ENCODE data around the gene PAM.
"Not testable (repeated sequence)": the region's sequence is repeated elsewhere in the genome, so short reads cannot be mapped to it uniquely, and the experiment has no call there.

Gene PAM

DNA sequence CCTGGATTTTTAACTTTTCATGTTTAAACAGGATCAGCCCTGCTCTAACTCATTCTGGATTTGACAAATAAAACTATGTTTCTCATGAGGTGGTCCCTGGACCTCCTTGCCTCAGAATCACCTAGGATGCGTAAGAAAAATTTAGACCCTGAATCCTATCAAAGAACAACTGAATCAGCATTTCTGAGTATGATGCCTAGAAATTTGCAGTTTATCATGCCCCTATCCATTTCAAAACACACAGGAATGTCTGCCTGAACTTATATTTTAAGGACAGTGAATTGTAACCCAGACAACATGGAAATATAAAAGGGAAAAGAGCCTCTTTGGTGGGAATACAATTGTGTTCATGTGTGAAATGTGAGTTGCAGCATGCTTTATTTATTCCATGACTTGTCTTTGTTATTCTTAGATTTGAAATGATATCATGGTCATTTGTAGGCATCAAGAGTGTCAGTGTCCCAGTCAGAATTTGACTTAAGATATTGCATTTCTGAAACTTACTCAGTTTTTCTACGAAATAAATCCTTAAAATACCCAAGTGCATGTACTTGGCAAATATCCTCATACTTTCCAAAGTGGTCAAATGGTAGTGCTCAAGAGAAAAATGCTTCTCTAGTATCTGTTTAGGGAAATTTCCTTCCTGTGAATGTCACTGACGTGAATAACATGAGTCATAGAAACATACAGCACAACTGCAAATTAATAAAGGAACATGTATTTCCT lies 220.5 kb downstream of the PAM start:
- DNase-seq (ENCODE audit: extremely low read depth in 1 of 2, low read depth in 1 of 2): no peak

- DNase-seq (ENCODE audit: extremely low read depth in 1 of 2, low read depth in 1 of 2): no peak
These were observed 227.0 kb downstream of the PAM start for GRCh38 chr5:102981957-102982635.

- DNase-seq (ENCODE audit: extremely low read depth in 1 of 2, low read depth in 1 of 2): no peak
These were observed 231.0 kb downstream of the PAM start for GRCh38 chr5:102986074-102986473.

GRCh38 chr5:102988459-102988858 lies 233.4 kb downstream of the PAM start:
- DNase-seq (ENCODE audit: extremely low read depth in 1 of 2, low read depth in 1 of 2): no peak

DNA sequence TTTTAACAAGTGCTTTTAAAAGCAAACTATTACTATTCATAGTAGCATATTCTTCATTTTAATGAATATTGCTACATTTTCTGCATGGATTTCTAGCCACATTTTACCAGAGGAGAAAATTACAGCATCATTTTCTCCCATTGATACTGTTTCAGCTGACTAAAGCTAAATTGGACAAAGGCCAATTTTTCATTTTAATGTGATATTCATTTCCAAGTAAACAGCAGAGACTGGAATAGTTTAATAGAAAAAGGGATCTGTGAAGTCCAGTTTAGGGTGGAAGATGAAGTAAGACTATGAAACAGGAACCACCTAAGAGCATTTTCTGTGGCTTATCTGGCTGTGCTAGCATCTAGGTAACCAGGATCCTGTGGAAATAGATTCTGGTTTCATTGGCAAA lies 236.7 kb downstream of the PAM start:
- no peak for DNase-seq (ENCODE audit: extremely low read depth in 1 of 2, low read depth in 1 of 2)

DNA sequence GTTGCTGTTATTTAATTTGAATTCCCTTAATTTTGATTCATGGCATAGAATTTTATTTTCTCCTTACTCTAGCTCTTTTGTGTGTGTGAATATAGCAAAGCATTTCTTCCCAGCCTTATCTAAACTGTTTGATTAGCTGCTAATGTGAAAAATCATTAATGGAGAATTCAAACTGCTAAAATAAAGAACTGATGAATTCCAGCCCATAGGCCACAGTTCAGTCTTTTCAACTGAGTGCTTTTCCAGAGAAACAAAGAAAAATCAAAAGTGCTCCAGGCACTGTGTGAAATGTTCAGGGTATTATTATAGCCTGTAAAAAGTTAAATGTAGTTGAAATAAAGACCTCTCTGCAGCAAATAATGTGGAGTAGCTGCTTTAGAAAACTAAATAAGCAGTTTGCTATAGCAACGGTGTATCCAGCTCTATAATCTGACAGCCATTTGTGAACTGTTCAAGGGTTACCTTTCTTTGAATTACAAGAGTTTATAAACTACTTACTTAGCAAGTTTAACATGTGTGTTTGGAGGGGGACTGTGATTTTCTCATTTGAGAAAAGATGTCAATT lies 241.0 kb downstream of the PAM start:
- DNase-seq (ENCODE audit: extremely low read depth in 1 of 2, low read depth in 1 of 2): no peak

DNA sequence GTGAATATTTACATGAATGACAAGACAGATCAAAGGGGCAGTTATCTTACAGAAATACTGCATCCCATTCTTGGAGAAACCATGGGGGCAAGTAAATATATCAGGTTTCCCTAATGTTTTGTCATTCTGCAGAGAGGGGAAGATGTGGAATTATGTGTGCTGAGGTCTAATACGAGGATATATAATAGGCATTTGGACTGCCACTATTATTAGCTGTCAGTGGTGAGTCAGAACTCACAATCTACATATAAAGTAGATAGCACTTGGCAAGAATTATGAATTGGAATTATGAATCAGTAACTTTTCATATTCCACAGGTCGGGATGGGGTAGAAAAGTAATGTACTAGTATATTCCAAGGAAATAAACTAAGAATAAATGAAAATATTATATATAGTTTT lies 243.1 kb downstream of the PAM start:
- DNase-seq (ENCODE audit: extremely low read depth in 1 of 2, low read depth in 1 of 2): no peak

DNA sequence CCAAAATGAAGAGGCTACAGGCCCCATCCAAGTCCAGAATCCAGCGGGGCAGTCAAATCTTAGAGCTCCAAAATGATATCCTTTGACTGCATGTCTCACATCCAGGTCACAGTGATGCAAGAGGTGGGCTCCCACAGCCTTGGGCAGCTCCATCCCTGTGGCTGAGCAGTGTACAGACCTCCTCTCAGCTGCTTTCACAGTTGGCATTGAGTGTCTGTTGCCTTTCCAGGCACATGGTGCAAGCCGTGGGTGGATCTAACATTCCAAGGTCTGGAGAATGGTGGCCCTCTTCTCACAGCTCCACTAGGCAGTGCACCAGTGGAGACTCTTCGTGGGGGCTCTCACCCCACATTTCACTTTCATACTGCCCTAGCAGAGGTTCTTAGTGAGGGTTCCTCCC lies 244.1 kb downstream of the PAM start:
- DNase-seq (ENCODE audit: extremely low read depth in 1 of 2, low read depth in 1 of 2): no peak

- not testable (repeated sequence) for DNase-seq (ENCODE audit: extremely low read depth in 1 of 2, low read depth in 1 of 2)
These were observed 244.5 kb downstream of the PAM start for GRCh38 chr5:102999621-103000020.

DNA sequence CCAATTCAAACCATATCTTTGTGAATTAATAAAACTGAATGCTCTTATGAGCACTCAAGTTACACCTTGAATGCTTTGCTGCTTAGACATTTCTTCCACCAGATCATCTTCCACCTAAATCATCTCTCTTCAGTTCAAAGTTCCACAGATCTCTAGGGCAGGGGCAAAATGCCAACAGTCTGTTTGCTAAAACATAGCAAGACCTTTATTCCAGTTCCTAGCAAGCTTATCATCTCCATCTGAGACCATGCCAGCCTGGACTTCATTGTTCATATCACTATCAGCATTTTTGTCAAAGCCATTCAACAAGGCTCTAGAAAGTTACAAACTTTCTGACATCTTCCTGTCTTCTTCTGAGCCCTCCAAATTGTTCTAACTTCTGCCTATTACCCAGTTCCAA lies 245.0 kb downstream of the PAM start:
- DNase-seq (ENCODE audit: extremely low read depth in 1 of 2, low read depth in 1 of 2): no peak

- DNase-seq (ENCODE audit: extremely low read depth in 1 of 2, low read depth in 1 of 2): no peak
These were observed 248.8 kb downstream of the PAM start for GRCh38 chr5:103003872-103004271.

GRCh38 chr5:103005276-103005675 lies 250.2 kb downstream of the PAM start:
- no peak for DNase-seq (ENCODE audit: extremely low read depth in 1 of 2, low read depth in 1 of 2)

- no peak for DNase-seq (ENCODE audit: extremely low read depth in 1 of 2, low read depth in 1 of 2)
These were observed 251.8 kb downstream of the PAM start for GRCh38 chr5:103006921-103007320.

DNA sequence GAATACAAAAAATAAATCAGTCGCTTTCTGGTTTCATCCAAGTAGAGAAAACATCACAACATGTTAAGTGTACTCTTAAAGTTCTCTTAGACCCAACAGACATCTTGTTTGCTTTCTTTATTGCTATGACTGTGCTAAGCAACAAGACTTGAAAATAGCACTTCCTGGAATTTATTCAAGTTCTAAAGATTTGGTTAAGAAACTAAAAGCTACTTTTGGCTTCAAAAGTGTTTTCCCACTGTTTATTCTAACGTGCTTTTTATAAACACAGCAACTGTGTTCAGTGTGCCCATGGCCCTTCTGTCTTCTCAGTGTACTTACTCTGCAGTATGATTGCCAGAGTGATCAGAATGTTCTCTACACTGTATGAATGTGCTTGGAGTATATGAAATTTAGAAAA lies 255.1 kb downstream of the PAM start:
- no peak for DNase-seq (ENCODE audit: extremely low read depth in 1 of 2, low read depth in 1 of 2)

DNA sequence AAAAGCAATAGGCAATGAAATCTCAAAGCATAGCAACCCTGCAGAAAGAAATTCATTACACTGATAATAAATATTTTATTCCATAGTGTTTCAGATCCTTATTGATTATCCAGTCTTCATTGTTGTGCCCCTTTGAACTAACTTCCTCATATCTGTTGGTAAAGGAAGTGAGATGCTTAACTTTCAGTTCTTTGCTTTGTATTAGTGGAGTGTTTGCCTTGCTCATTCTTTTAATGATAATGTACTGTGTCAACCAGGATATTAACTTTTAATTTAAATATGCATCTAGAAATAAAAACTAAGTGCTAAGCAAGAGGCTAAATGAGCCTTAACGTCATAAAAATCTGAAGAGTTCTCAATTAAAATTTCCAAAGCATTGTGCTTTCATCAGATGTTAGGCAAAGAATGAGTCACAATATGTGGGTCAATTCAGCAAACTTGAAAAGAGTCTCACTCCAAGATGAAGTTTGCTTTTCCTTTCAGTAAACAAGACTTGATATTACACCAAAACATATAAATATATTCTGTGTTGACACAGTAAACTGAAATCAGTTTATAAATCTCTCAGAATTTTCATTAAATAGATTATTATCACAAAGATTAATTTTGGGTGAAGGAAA lies 258.9 kb downstream of the PAM start:
- no peak for DNase-seq (ENCODE audit: extremely low read depth in 1 of 2, low read depth in 1 of 2)

DNA sequence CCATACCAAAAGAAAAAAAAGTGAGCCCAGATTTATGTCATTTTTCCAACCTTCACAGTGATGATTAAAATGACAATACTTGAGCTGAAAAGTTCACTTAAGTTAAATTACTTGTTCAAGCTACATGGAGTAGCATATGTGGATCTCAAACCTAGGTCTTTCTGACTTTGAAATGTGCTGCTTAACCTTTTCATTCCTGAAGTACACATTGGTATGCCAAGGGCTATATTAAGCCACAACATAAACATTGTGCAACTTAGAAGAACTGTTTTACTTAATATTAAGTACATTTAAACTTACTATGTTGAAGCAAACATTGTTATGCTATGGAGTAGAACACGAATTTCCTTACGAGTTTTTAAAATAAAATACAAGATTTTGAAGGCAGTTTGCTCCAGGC lies 259.9 kb downstream of the PAM start:
- no peak for DNase-seq (ENCODE audit: extremely low read depth in 1 of 2, low read depth in 1 of 2)

DNA sequence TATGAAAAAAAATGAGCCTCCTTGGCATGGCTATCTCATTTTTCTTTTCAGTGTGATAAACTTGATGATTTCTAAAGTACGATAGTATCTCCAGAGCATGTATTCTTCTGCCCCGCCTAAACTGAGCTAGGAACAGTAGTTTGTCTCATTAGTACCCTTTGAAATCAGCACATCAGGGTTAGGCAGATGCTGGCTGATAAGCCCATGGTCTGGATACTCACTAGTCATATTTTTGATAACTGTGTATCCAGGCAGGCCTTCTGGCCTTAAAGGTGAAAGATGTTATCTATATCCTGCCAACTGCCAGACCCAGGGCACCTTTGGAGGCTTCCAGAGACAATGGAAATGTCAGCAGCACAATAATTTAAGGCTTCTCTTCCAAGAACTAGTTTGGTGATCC lies 261.1 kb downstream of the PAM start:
- DNase-seq (ENCODE audit: extremely low read depth in 1 of 2, low read depth in 1 of 2): no peak

DNA sequence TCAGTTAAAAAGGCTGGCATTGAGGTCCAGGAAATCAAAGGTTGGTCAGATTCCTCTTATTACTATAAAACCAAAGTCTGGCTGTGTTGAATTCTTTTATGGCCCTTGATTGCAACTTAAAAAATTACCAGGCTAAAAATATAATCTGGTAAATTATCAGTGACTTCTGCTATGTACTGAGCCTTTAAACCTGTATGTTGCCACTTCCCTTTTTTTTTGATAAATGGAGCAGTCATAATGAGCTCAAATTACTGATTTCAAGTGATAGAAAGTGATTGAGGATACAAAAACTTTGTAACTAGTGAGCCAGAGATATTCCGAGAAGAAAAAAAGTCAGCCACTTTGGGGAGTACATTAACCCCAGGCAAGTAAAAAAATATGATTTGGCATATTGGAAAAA lies 264.7 kb downstream of the PAM start:
- DNase-seq (ENCODE audit: extremely low read depth in 1 of 2, low read depth in 1 of 2): no peak

- no peak for DNase-seq (ENCODE audit: extremely low read depth in 1 of 2, low read depth in 1 of 2)
These were observed 266.2 kb downstream of the PAM start for GRCh38 chr5:103021314-103021713.

DNA sequence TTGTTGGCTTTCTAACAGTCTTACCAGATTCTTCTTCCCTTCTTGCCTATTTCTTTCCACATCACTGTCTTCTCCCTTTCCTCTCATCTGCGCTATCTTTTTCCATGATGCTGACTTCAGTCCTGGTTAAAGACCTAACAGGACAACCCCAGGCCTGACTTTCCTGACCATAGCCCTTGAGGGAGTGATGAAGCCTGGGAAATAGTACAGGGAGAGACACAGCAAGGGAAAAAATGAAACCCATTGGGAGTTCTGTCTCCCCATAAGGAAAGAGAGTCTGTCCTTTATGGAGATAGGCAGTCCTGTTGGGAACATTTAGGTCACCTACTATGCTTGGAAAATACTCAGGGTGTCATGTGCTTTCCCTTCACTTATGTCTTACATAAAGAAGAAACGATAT lies 272.2 kb downstream of the PAM start:
- no peak for DNase-seq (ENCODE audit: extremely low read depth in 1 of 2, low read depth in 1 of 2)

- DNase-seq (ENCODE audit: extremely low read depth in 1 of 2, low read depth in 1 of 2): no peak
These were observed 276.5 kb downstream of the PAM start for GRCh38 chr5:103031607-103032006.

DNA sequence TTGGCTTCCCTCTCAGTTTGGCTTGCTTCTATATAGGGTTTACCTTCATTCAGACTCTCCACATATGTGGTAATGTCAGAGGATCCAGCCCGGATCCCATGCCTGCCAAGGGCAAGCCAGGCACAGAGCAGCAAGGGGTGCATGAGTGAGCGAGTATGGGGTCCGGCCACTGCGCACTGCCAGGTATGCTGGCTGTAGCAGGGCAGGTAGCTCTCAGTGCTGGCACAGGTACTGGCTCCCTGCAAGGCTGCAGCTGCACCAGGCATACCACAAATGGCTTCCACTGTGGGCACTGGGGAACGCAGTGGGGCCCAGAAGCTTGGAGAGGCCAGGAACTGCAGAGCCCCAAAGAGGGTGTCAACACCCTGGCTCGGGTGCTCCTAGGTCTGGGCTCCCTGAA lies 278.6 kb downstream of the PAM start:
- DNase-seq (ENCODE audit: extremely low read depth in 1 of 2, low read depth in 1 of 2): no peak
